Mesodermal cell (in vitro differentiated cells): ENCODE data around the gene CEP170.
A peak's percentile ranks its signal among the peaks of the same experiment; 100 is the strongest.

Experiments
- H3K27ac ChIP-seq: 2 replicates; pipeline ENCODE4 v1.7.0; 2013; ENCODE audit warnings: mild to moderate bottlenecking, low read depth, low read length, moderate library complexity; ENCODE audit not compliant: severe bottlenecking
- H3K36me3 ChIP-seq: 2 replicates; pipeline ENCODE4 v1.7.1; 2013; ENCODE audit warnings: mild to moderate bottlenecking, low read length, moderate library complexity; ENCODE audit not compliant: control insufficient read depth, insufficient read depth
- H3K4me1 ChIP-seq: one replicate; pipeline ENCODE4 v1.7.1; 2013; ENCODE audit warnings: mild to moderate bottlenecking, low read length; ENCODE audit not compliant: insufficient read depth, control insufficient read depth, poor library complexity, severe bottlenecking
- H3K4me3 ChIP-seq: 2 replicates; pipeline ENCODE4 v1.7.0; 2013; ENCODE audit warnings: low read length, control low read depth, mild to moderate bottlenecking; ENCODE audit not compliant: insufficient read depth, poor library complexity, severe bottlenecking; ENCODE audit errors: extremely low read depth
- H3K9me3 ChIP-seq: 2 replicates; pipeline ENCODE4 v1.7.1; 2013; ENCODE audit warnings: mild to moderate bottlenecking, low read length, moderate library complexity; ENCODE audit not compliant: control insufficient read depth
- WGBS, 2 experiments: methylation state at CpG; one replicate each; pipeline ENCODE4 v1.1.5; 2013; ENCODE audit warnings: missing lambda C conversion rate in 2 of 2; ENCODE audit not compliant: insufficient coverage in 2 of 2; 5-methylcytosine and 5-hydroxymethylcytosine counted together

Gene CEP170

GRCh38 chr1:243286409-243287122, 31.5 kb upstream of the CEP170 start:
- no peak overlapping the region for H3K4me3 ChIP-seq
- WGBS, 2 experiments: 57 to 82% methylated on average over 1 to 4 of the region's 8 CpGs
- no peaks in the 10 kb centered on the region for H3K9me3 ChIP-seq
- H3K4me1 ChIP-seq: peaks cover 48% of the 10 kb centered on the region
- peak overlapping the region; percentile 63 for H3K27ac ChIP-seq
- H3K36me3 ChIP-seq: peaks cover 38% of the 10 kb centered on the region

DNA sequence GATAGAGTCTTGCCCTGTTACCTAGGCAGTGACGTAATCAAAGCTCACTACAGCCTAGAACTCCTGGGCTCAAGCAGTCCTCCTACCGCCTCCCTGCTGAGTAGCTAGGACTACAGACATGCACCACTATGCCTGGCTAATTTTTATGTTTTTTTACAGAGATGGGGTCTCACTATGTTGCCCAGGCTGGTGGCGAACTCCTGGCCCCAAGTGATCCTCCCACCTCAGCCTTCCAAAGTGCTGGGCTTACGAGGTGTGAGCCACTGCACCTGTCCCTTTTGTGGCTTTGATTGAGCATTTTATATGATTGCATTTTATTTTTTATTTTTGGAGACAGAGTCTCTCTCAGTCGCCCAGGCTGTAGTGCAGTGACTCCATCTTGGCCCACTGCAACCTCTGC, 26.6 kb upstream of the CEP170 start:
- 91 to 93% methylated on average over 2 to 4 of the region's 5 CpGs for WGBS, 2 experiments
- Histone ChIP-seq H3K4me1 (peaks cover 25% of the 10 kb centered on the region), H3K27ac (no peak overlapping the region), H3K36me3 (peaks cover 45% of the 10 kb centered on the region), H3K4me3 (no peak overlapping the region), H3K9me3 (no peaks in the 10 kb centered on the region)

DNA sequence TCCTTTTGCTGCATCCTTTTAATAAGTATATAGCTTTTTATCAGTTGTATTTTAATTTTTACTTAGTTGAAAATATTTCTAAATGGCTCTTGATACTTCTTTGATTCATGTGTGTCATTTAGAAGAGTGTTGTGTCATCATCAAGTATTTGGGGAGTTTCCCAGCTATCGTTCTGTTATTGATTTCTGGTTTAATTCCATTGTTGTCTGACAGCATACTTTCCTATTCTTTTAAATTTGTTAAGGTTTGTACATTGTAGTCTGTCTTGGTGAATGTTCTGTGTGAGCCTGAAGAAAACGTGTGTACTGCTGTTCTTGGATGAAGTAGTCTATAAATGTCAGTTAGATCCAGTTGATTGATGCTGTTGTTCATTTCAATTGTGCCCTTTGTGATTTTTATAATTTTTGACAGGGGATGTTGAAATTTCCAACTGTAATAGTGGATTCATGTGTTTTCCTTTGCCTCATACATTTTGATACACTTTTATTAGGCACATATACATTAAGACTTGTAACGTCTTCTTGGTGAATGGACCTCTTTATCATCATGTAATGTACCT, 25.6 kb upstream of the CEP170 start:
- peaks cover 47% of the 10 kb centered on the region for H3K36me3 ChIP-seq
- no peak overlapping the region for H3K4me3 ChIP-seq
- WGBS, 2 experiments: 78 to 86% methylated on average over 1 to 2 of the region's 3 CpGs
- no peaks in the 10 kb centered on the region for H3K9me3 ChIP-seq
- H3K4me1 ChIP-seq: peaks cover 14% of the 10 kb centered on the region
- no peak overlapping the region for H3K27ac ChIP-seq

GRCh38 chr1:243275316-243275715, 20.2 kb upstream of the CEP170 start:
- WGBS, 2 experiments: 100% methylated on average over 1 of the region's 3 CpGs; no CpG with 5 or more reads in 1 of the 2 experiments
- H3K9me3 ChIP-seq: no peaks in the 10 kb centered on the region
- H3K27ac ChIP-seq: no peak overlapping the region
- peaks cover 61% of the 10 kb centered on the region for H3K36me3 ChIP-seq
- no peak overlapping the region for H3K4me3 ChIP-seq
- peaks cover 17% of the 10 kb centered on the region for H3K4me1 ChIP-seq

GRCh38 chr1:243273945-243274344, 18.9 kb upstream of the CEP170 start:
- no peak overlapping the region for H3K27ac ChIP-seq
- 88 to 100% methylated on average over 1 to 2 of the region's 2 CpGs for WGBS, 2 experiments
- H3K36me3 ChIP-seq: peaks cover 56% of the 10 kb centered on the region
- H3K9me3 ChIP-seq: no peaks in the 10 kb centered on the region
- peaks cover 31% of the 10 kb centered on the region for H3K4me1 ChIP-seq
- no peak overlapping the region for H3K4me3 ChIP-seq

DNA sequence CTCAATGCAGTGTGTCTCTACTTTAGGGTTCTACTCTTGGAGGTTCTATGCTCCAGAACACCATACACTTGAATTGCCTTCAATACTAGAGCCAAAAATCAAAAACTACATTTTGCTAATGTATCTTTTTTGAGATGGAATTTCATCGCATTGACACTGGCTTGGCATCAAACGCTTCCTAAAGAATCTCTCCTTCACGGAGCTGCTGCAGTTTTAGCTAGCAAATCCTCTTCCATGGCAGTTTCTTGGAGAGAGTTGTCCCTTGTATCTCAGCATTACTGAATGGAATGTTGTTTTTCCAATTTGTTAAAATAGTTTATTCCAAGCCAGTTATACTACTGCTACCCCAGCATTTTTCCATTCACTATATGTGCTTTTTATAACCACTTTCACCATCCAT, 18.4 kb upstream of the CEP170 start:
- Histone ChIP-seq H3K9me3 (no peaks in the 10 kb centered on the region), H3K36me3 (peaks cover 52% of the 10 kb centered on the region), H3K4me3 (no peak overlapping the region), H3K27ac (no peak overlapping the region), H3K4me1 (peaks cover 36% of the 10 kb centered on the region)
- 92% methylated on average over 3 of the region's 3 CpGs for WGBS, 2 experiments

DNA sequence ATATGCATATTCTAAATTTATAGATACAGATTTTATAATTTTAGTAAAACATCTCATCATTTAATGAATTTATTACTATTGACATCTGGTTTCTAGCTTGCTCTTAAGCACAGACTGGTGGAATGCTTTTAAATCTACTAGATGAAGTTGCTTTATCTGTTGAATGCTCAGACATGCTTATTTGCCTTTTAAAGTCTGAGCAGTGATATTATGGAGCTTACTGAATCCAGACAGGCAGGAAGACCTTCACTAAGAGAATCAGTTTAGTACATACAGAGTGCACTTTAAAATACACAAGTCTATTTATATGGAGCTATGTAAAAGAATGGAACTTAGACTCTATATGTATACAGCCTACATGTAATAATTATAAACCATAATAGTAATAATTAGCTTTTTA, 17.3 kb upstream of the CEP170 start:
- peak overlapping the region; percentile 50 for H3K27ac ChIP-seq
- H3K4me1 ChIP-seq: peaks cover 47% of the 10 kb centered on the region
- H3K9me3 ChIP-seq: no peaks in the 10 kb centered on the region
- peaks cover 44% of the 10 kb centered on the region for H3K36me3 ChIP-seq
- H3K4me3 ChIP-seq: peak overlapping the region; percentile 20

- Histone ChIP-seq H3K27ac (peak overlapping the region; percentile 50), H3K4me3 (peak overlapping the region; percentile 20), H3K9me3 (no peaks in the 10 kb centered on the region), H3K36me3 (peaks cover 45% of the 10 kb centered on the region), H3K4me1 (peaks cover 48% of the 10 kb centered on the region)
- WGBS, 2 experiments: no CpG with 5 or more reads among the region's 1 CpG
These were observed 16.9 kb upstream of the CEP170 start for GRCh38 chr1:243271996-243272395.

GRCh38 chr1:243270097-243270864, 15.2 kb upstream of the CEP170 start:
- peak overlapping the region; percentile 23 for H3K4me3 ChIP-seq
- 100% methylated on average over 2 of the region's 6 CpGs for WGBS, 2 experiments
- peaks cover 57% of the 10 kb centered on the region for H3K4me1 ChIP-seq
- H3K9me3 ChIP-seq: no peaks in the 10 kb centered on the region
- peak overlapping the region; percentile 73 for H3K27ac ChIP-seq
- peaks cover 28% of the 10 kb centered on the region for H3K36me3 ChIP-seq

- H3K27ac ChIP-seq: peak overlapping the region; percentile 73
- peaks cover 61% of the 10 kb centered on the region for H3K4me1 ChIP-seq
- WGBS, 2 experiments: 80% methylated on average over 1 of the region's 4 CpGs; no CpG with 5 or more reads in 1 of the 2 experiments
- no peaks in the 10 kb centered on the region for H3K9me3 ChIP-seq
- H3K4me3 ChIP-seq: no peak overlapping the region
- H3K36me3 ChIP-seq: peaks cover 19% of the 10 kb centered on the region
These were observed 14.3 kb upstream of the CEP170 start for GRCh38 chr1:243269461-243269801.
